Esophagus squamous epithelium (tissue), 4 donors: ENCODE data around the gene MICB.

Experiments used
- CTCF ChIP-seq, 6 experiments: fragments of 450-650 bp in 4 of 6; fragments of 200-600 bp in 2 of 6; sonication (generic) in 2 of 6; IDR thresholded peaks; one replicate each; pipeline ENCODE4 v1.5.1; 2016 to 2019; ENCODE audit warnings: antibody characterized with exemption in 6 of 6, mild to moderate bottlenecking in 4 of 6, moderate library complexity in 4 of 6
- POLR2A ChIP-seq, 4 donors: fragments of 450-650 bp; IDR thresholded peaks; one replicate each; pipeline ENCODE4 v1.6.1; 2017; ENCODE audit warnings: antibody characterized with exemption in 4 of 4, mild to moderate bottlenecking in 4 of 4, moderate library complexity in 3 of 4

GRCh38 chr6:31545291-31545690, 47.3 kb downstream of the MICB start:
- TF ChIP-seq CTCF (IDR thresholded peaks at IDR 0.05) (no peak), POLR2A (IDR thresholded peaks at IDR 0.05) (no peak)
